AG04449 (cell line): ENCODE data around the gene ADGRF3.
"Not testable (repeated sequence)": the region's sequence is repeated elsewhere in the genome, so short reads cannot be mapped to it uniquely, and the experiment has no call there.

ENCODE experiments used
- CTCF ChIA-PET: fragments of 350-600 bp; formaldehyde crosslinking; extraction: SDS; loops from one replicate; lab custom pipeline; 2021; ENCODE audit warnings: antibody characterized with exemption; lab: Yijun Ruan, JAX
- POLR2A ChIA-PET: fragments of 400-600, 350-600 bp; formaldehyde crosslinking; extraction: SDS; loops from one replicate; lab custom pipeline; 2020; ENCODE audit warnings: antibody characterized with exemption, inconsistent platforms; lab: Yijun Ruan, JAX
- DNase-seq: peaks from one replicate; pipeline ENCODE4 v3.0.0-alpha.2; 2010; ENCODE audit warnings: low read depth, low spot score
- H3K4me3 ChIP-seq: 2 replicates; pipeline ENCODE4 v1.5.1; 2011; ENCODE audit warnings: low read depth, mild to moderate bottlenecking, control low read depth, low read length
- TF ChIP-seq, protein P1 (sequence below): IDR thresholded peaks from one replicate; pipeline ENCODE4 v1.5.1; 2011; ENCODE audit warnings: mild to moderate bottlenecking, moderate library complexity, low read length, control low read depth, inconsistent platforms; ENCODE audit not compliant: insufficient read depth; ENCODE audit errors: missing control alignments

The ADGRF3 gene

DNA sequence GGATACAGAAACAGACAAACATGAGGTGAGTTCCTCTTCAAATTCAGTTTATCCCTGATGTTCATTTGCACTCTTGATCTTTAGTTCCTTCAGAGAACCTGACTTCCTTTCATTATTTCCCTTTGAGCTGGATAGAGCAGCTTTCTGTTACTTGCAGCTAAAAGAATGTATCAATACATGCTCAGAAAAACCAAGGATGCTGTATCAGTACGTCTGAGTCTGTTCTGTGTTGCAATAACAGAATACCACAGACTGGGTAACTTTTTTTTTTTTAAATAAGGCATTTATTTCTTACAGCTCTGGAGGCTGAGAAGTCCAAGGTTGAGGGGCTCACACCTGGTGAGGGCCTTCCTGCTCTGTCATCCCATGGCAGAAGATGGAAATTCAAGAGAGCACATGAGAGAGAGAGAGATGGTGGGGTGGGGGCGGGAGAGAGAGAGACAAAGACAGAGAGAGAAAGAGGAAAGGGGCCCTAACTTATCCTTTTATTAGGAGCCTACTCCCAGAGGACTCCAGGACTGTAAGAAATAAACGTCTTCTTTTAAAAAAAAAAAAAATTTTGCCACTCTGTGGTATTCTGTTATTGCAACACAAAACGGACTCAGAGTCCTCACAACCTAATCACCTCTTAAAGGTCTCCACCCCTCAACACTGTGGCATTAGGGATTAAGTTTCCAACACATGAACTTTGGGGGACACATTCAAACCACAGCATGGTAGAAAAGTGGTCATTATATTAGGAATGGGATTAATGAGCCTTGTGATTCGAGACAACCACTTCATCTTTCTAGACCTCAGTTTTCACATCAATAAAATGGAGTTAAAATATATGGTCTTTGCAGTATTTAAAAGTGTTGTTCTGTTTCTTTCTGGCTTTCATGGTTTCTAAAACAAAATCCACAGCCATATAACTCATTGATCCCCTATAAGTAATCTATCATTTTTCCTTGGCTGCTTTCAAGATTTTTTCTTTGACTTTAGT, 19.0 kb downstream of the ADGRF3 start:
- TF ChIP-seq, protein P1, sequence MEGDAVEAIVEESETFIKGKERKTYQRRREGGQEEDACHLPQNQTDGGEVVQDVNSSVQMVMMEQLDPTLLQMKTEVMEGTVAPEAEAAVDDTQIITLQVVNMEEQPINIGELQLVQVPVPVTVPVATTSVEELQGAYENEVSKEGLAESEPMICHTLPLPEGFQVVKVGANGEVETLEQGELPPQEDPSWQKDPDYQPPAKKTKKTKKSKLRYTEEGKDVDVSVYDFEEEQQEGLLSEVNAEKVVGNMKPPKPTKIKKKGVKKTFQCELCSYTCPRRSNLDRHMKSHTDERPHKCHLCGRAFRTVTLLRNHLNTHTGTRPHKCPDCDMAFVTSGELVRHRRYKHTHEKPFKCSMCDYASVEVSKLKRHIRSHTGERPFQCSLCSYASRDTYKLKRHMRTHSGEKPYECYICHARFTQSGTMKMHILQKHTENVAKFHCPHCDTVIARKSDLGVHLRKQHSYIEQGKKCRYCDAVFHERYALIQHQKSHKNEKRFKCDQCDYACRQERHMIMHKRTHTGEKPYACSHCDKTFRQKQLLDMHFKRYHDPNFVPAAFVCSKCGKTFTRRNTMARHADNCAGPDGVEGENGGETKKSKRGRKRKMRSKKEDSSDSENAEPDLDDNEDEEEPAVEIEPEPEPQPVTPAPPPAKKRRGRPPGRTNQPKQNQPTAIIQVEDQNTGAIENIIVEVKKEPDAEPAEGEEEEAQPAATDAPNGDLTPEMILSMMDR: no peak
- H3K4me3 ChIP-seq: no peak overlapping the region
- POLR2A ChIA-PET: no interaction called here
- no peak for DNase-seq
- CTCF ChIA-PET: interaction anchor here (0.6 to 1.5 kb wide), 8 partner anchors 9 to 143 kb away, joined by 3 to 4 read pairs (median 3); no protein-coding TSS in a partner anchor

DNA sequence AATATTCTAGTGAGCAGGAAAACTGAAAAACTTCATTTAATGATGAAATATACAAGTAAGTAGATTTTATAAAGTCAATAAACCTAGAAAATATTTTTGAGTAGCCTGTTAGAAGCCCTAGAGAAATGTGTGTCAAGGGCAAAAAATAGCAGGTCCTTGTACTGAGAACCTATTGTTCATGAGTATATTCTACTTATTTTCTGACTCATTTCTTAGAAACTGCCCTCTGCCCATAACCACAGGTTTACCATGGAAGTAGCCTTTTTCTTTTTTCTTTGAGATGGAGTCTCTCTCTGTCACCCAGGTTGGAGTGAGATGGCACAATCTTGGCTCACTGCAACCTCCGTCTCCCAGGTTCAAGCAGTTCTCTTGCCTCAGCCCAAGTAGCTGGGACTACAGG, 20.1 kb downstream of the ADGRF3 start:
- no peak for DNase-seq
- ChIA-PET POLR2A (no interaction called here), CTCF (interaction anchor here (0.7 to 1.2 kb wide), 5 partner anchors 8 to 142 kb away, joined by 3 read pairs; no protein-coding TSS in a partner anchor)
- TF ChIP-seq, protein P1: no peak
- no peak overlapping the region for H3K4me3 ChIP-seq

DNA sequence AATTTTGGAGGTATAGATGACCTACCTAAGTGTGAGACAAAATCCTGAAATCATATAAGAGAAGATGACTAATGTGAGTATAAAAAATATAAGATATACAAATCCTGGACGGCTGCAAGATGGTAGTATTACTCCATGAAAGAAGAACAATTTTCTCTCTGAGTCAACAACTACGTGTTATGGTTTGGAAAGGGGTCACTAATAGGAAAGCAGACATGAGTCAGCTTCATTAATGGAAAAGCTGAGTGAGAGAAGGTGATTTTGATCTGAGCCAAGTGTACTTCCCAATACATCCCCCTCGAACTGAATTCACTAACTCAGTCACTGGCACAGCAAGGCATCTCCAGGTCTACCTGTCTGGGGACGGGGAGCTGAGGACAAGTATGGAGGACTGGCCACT, 20.7 kb downstream of the ADGRF3 start:
- no peak overlapping the region for H3K4me3 ChIP-seq
- TF ChIP-seq, protein P1: no peak
- POLR2A ChIA-PET: no interaction called here
- no peak for DNase-seq
- CTCF ChIA-PET: interaction anchor here (0.6 to 1.3 kb wide), 2 partner anchors 66 to 141 kb away, joined by 3 read pairs; no protein-coding TSS in a partner anchor

DNA sequence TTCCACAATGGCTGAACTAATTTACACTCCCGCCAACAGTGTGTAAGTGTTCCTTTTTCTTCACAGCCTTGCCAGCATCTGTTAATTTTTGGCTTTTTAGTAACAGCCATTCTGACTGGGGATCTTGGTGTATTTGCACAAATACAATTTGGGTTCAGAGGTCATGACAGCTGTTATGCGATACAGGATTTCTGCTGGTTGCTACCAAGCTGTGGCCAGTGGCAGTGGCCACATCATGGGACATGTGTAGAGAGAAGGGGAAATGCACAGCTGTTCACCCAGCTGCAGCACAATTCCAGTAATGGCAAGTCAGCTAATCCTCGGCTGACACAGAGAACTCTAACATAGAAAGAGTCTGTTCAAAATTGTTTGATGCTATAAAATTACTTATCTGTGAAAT, 21.7 kb downstream of the ADGRF3 start:
- ChIA-PET CTCF (interaction anchor here (1.0 to 1.3 kb wide), 2 partner anchors 19 to 140 kb away, joined by 3 read pairs; no protein-coding TSS in a partner anchor), POLR2A (no interaction called here)
- TF ChIP-seq, protein P1: no peak

DNA sequence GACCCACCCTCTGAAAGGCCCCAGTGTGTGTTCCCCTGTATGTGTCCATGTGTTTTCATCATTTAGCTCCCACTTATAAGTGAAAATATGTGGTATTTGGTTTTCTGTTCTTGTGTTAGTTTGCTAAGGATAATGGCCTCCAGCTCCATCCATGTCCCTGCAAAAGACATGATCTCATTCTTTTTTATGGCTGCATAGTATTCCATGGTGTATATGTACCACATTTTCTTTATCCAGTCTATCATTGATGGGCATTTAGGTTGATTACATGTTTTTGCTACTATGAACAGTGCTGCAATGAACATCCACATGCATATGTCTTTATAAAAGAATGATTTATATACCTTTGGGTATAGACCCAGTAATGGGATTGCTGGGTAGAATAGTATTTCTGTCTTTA, 22.1 kb downstream of the ADGRF3 start:
- POLR2A ChIA-PET, H3K4me3 ChIP-seq, DNase-seq: not testable (repeated sequence)
- CTCF ChIA-PET: interaction anchor here (1.0 to 1.3 kb wide), 2 partner anchors 18 to 140 kb away, joined by 3 read pairs; no protein-coding TSS in a partner anchor

More for the DNA sequence above, 21.7 kb downstream of the ADGRF3 start:
- no peak overlapping the region for H3K4me3 ChIP-seq
- DNase-seq: no peak

DNA sequence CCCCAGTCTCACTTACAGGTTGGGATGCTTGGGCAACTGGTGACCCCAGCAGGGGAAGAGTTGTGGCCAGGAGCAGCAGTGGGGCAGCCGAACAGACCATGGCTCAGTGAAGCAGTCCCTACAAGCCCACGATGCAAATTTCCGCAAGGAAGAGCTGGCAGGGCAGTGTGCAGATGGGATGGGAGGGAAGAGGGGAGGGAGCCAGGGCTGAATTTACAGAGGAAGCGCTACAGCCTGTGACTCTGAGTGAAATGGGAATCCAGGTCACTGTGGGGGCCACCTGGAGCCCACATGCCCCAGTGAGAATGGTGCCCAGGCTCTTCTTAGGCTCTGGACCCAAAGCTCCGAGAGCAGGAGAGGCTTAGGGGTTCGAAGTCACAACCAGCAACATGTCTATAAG, 27.6 kb downstream of the ADGRF3 start:
- ChIA-PET CTCF (interaction anchor here (1.1 to 7.5 kb wide), 3 partner anchors 9 to 150 kb away, joined by 3 to 42 read pairs (median 5); no protein-coding TSS in a partner anchor), POLR2A (no interaction called here)
- H3K4me3 ChIP-seq: no peak overlapping the region
- TF ChIP-seq, protein P1: no peak
- DNase-seq: no peak
